Subcutaneous abdominal adipose tissue (tissue), 5 donors: Measurements from ENCODE around the gene H6PD.

Source experiments
- H3K27ac ChIP-seq: one replicate; pipeline ENCODE4 v1.7.0; 2013; ENCODE audit warnings: low read depth, mild to moderate bottlenecking, inconsistent platforms, low read length, moderate library complexity
- H3K27me3 ChIP-seq, 5 donors: one replicate each; pipeline ENCODE4 v1.7.0; 2013; ENCODE audit warnings: low read length in 5 of 5, inconsistent platforms in 1 of 5; ENCODE audit not compliant: control insufficient read depth in 5 of 5, insufficient read depth in 4 of 5
- H3K36me3 ChIP-seq, 5 donors: one replicate each; pipeline ENCODE4 v1.7.0; 2013; ENCODE audit warnings: low read length in 5 of 5; ENCODE audit not compliant: control insufficient read depth in 5 of 5, insufficient read depth in 5 of 5
- H3K4me1 ChIP-seq, 5 donors: one replicate each; pipeline ENCODE4 v1.7.0; 2013; ENCODE audit warnings: low read length in 5 of 5, mild to moderate bottlenecking in 3 of 5, moderate library complexity in 1 of 5; ENCODE audit not compliant: control insufficient read depth in 5 of 5, insufficient read depth in 5 of 5
- H3K4me3 ChIP-seq, 5 donors: one replicate each; pipeline ENCODE4 v1.7.0; 2013; ENCODE audit warnings: low read length in 5 of 5, low read depth in 1 of 5
- H3K9ac ChIP-seq, 5 donors: one replicate each; pipeline ENCODE4 v1.7.0; 2013; ENCODE audit warnings: low read length in 5 of 5, mild to moderate bottlenecking in 4 of 5, moderate library complexity in 3 of 5
- H3K9me3 ChIP-seq, 5 donors: one replicate each; pipeline ENCODE4 v1.7.0; 2013; ENCODE audit warnings: low read length in 5 of 5; ENCODE audit not compliant: control insufficient read depth in 5 of 5
- donor health status: healthy.
- donor health status: healthy.
- donor health status: healthy.
- donor health status: healthy.
- donor health status: healthy.

Gene H6PD

GRCh38 chr1:9275161-9275560 lies 40.6 kb downstream of the H6PD start:
- no peaks in the 10 kb centered on the region for H3K27me3 ChIP-seq
- no peak overlapping the region for H3K9ac ChIP-seq
- no peak overlapping the region for H3K4me3 ChIP-seq
- H3K4me1 ChIP-seq = peaks cover 3 to 41% (median 29%) of the 10 kb centered on the region in 5 donors
- H3K36me3 ChIP-seq = peaks cover 0 to 7% (median under 1%) of the 10 kb centered on the region in 5 donors
- H3K27ac ChIP-seq = no peak overlapping the region
- H3K9me3 ChIP-seq = no peaks in the 10 kb centered on the region

DNA sequence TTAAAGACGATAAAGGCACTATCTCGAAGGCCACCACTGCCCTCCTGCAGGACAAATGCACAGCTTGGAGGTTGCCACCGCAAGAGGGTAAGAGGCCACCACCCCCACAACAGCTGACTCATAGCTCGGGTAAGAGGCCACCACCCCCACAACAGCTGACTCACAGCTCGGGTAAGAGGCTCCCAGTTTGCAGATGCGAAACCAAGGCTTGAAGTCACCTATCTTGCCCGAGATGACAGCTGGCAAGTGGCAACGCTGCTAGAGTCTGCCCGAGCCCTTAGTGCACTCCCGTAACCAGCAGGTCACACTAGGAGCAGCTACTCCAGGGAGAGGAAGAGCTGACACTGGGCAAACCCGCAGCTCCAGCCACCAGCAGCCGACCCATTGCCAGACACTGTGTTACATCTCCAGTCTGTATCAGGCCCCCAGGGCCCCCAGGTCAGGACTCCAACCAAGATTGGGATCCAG lies 41.0 kb downstream of the H6PD start:
- no peaks in the 10 kb centered on the region for H3K9me3 ChIP-seq
- peaks cover 0 to 7% (median 0%) of the 10 kb centered on the region in 5 donors for H3K36me3 ChIP-seq
- peaks cover 0 to 2% (median 0%) of the 10 kb centered on the region in 5 donors for H3K27me3 ChIP-seq
- H3K9ac ChIP-seq = no peak overlapping the region
- peaks cover 3 to 40% (median 30%) of the 10 kb centered on the region in 5 donors for H3K4me1 ChIP-seq
- H3K4me3 ChIP-seq = no peak overlapping the region
- H3K27ac ChIP-seq = no peak overlapping the region

GRCh38 chr1:9278116-9278515 lies 43.5 kb downstream of the H6PD start:
- Histone ChIP-seq H3K4me1 (peaks cover 3 to 55% (median 44%) of the 10 kb centered on the region in 5 donors), H3K36me3 (no peaks in the 10 kb centered on the region), H3K27ac (peak overlapping the region; percentile 55)

DNA sequence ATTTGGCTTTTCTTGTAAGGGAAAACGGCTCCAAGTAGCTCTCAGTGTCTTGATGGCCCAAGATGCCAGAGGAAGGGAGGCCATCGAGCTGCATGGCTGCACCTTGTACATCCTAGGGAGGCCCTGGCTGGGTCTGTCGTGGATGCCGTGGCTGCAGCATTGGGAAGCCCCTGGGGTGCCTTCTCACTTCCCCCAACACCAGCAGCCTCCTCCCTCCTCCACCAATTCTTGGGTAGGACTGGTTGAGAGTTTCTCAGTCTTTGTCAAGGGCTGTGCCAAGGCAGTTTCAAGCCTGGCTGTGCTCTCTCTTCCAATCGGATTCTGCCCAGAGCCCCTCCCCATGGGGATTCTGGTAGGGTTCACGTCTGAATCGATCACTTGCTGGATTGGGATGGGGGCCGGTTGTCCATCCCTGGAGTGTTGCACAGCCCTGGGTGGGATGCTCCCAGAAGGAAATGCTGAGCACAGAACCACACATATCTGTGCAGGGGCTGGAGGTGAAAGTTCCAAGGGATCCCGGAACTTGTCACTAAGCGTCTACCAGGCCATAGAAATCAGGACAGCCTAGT lies 44.1 kb downstream of the H6PD start:
- Histone ChIP-seq H3K9ac (no peak overlapping the region), H3K4me1 (peaks cover 3 to 55% (median 44%) of the 10 kb centered on the region in 5 donors), H3K36me3 (no peaks in the 10 kb centered on the region), H3K27me3 (peaks cover 8 to 17% (median 11%) of the 10 kb centered on the region in 5 donors), H3K27ac (peak overlapping the region; percentile 55), H3K9me3 (no peaks in the 10 kb centered on the region), H3K4me3 (peak overlapping the region in 1 of 5 donors; percentile 25)

More at GRCh38 chr1:9278116-9278515, 43.5 kb downstream of the H6PD start:
- H3K9me3 ChIP-seq = no peaks in the 10 kb centered on the region
- H3K9ac ChIP-seq = no peak overlapping the region
- peaks cover 8 to 17% (median 11%) of the 10 kb centered on the region in 5 donors for H3K27me3 ChIP-seq
- H3K4me3 ChIP-seq = peak overlapping the region in 1 of 5 donors; percentile 6

GRCh38 chr1:9279172-9279840 lies 44.7 kb downstream of the H6PD start:
- Histone ChIP-seq H3K4me3 (no peak overlapping the region), H3K9me3 (peaks cover 0 to 2% (median 0%) of the 10 kb centered on the region in 5 donors), H3K27ac (no peak overlapping the region), H3K27me3 (peaks cover 8 to 17% (median 11%) of the 10 kb centered on the region in 5 donors), H3K36me3 (no peaks in the 10 kb centered on the region), H3K4me1 (peaks cover 3 to 55% (median 44%) of the 10 kb centered on the region in 5 donors), H3K9ac (no peak overlapping the region)

GRCh38 chr1:9280015-9280860 lies 45.7 kb downstream of the H6PD start:
- Histone ChIP-seq H3K36me3 (no peaks in the 10 kb centered on the region), H3K27ac (no peak overlapping the region), H3K9me3 (peaks cover 0 to 3% (median 0%) of the 10 kb centered on the region in 5 donors), H3K4me1 (peaks cover 3 to 52% (median 44%) of the 10 kb centered on the region in 5 donors), H3K9ac (no peak overlapping the region), H3K4me3 (peak overlapping the region in 1 of 5 donors; percentile 32), H3K27me3 (peaks cover 8 to 17% (median 11%) of the 10 kb centered on the region in 5 donors)

DNA sequence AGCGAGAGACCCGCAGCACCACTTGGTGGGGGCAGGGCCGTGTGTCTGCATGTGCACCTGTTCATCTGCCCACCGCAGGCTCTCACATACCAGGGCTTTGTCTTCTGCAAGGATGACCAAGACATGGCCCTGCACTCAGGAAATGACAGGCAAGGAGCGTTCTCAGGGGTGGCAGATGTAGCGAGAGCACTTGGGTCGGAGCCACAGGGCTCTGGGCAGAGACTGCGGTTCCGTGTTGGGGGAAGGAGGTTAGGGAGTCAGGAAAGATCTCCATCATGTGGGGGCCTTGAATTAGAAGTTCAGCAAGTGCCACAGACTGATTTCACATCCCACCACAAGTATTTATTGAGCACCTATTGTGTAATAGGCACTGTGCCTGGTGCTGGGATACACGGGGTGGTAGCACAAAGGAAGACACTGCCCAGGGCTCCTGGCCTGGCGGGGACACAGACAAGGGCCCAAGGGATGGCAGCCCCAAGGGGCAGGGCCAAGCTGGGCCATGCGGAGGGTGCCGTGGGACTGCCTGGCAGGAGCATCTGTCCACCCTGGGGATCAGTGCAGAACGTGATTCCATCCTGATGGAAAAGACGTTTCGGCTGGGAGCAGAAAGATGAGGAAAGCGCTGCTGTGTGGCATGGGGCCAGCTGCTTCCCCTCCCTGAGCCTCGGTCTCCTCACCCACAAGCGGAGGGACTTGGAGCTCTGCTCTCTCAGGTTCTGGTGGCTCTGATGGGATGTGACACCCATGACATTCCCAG lies 46.7 kb downstream of the H6PD start:
- no peak overlapping the region for H3K4me3 ChIP-seq
- H3K27me3 ChIP-seq = peaks cover 8 to 17% (median 11%) of the 10 kb centered on the region in 5 donors
- peaks cover 0 to 44% (median 40%) of the 10 kb centered on the region in 5 donors for H3K4me1 ChIP-seq
- peaks cover 0 to 5% (median 0%) of the 10 kb centered on the region in 5 donors for H3K9me3 ChIP-seq
- no peaks in the 10 kb centered on the region for H3K36me3 ChIP-seq
- H3K27ac ChIP-seq = no peak overlapping the region
- peak overlapping the region in 1 of 5 donors; percentile 30 for H3K9ac ChIP-seq

- H3K9me3 ChIP-seq = peaks cover 0 to 7% (median 0%) of the 10 kb centered on the region in 5 donors
- H3K4me3 ChIP-seq = no peak overlapping the region
- H3K9ac ChIP-seq = peak overlapping the region in 1 of 5 donors; percentile 30
- H3K27ac ChIP-seq = no peak overlapping the region
- H3K4me1 ChIP-seq = peaks cover 0 to 44% (median 40%) of the 10 kb centered on the region in 5 donors
- peaks cover 8 to 17% (median 11%) of the 10 kb centered on the region in 5 donors for H3K27me3 ChIP-seq
- H3K36me3 ChIP-seq = no peaks in the 10 kb centered on the region
Observed at GRCh38 chr1:9281908-9282695, 47.5 kb downstream of the H6PD start.

DNA sequence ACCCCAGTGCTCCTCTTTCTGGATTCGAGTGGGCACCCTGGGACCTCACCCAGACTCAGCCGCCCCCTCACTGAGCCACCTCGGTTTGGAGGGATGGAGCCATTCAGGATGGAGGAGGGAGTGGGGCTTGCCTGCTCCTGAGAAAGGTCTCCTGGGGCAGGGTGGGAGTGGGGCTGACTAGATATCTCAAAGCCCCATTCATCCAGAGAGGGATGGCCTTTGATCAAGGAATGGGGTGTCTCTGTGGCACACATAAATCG lies 48.1 kb downstream of the H6PD start:
- Histone ChIP-seq H3K4me1 (peaks cover 0 to 43% (median 40%) of the 10 kb centered on the region in 5 donors), H3K27ac (no peak overlapping the region), H3K27me3 (peaks cover 8 to 17% (median 11%) of the 10 kb centered on the region in 5 donors), H3K9me3 (peaks cover 0 to 13% (median 0%) of the 10 kb centered on the region in 5 donors), H3K9ac (no peak overlapping the region), H3K4me3 (no peak overlapping the region), H3K36me3 (no peaks in the 10 kb centered on the region)
